SU-DHL-6 (cell line): ENCODE measurements around the gene NACC2.

Source experiments
- H2AFZ ChIP-seq: fragments of 200-600 bp; sonication (generic); 2 replicates; pipeline ENCODE4 v1.6.1; 2014; ENCODE audit warnings: low read depth, mild to moderate bottlenecking, moderate library complexity, mixed read lengths, antibody characterized with exemption, low read length; ENCODE audit not compliant: severe bottlenecking
- H3F3A ChIP-seq: fragments of 200-600 bp; shearing (Covaris generic); 2 replicates; pipeline ENCODE4 v1.6.0; 2016; ENCODE audit warnings: antibody characterized with exemption, mild to moderate bottlenecking; ENCODE audit not compliant: insufficient read depth
- H3K27ac ChIP-seq: fragments of 200-600 bp; sonication (generic); 2 replicates; pipeline ENCODE4 v1.5.1; 2016; ENCODE audit warnings: low read depth, mild to moderate bottlenecking, low read length, moderate library complexity, mixed read lengths
- H3K27me3 ChIP-seq: fragments of 200-600 bp; sonication (generic), shearing (Covaris generic); 2 replicates; pipeline ENCODE4 v1.6.0; 2014; ENCODE audit warnings: mild to moderate bottlenecking, low read length
- H3K36me3 ChIP-seq: fragments of 200-600 bp; sonication (generic); 2 replicates; pipeline ENCODE4 v1.6.1; 2014; ENCODE audit warnings: mild to moderate bottlenecking, low read length, mixed read lengths
- H3K4me2 ChIP-seq: fragments of 300-600, 200-600 bp; shearing (Covaris generic), sonication (generic); 2 replicates; pipeline ENCODE4 v1.6.0; 2014; ENCODE audit warnings: low read length, low read depth, mild to moderate bottlenecking; ENCODE audit not compliant: poor library complexity, severe bottlenecking
- H3K4me3 ChIP-seq: fragments of 200-600 bp; sonication (generic); 2 replicates; pipeline ENCODE4 v1.5.1; 2014; ENCODE audit warnings: antibody characterized with exemption, low read length, mild to moderate bottlenecking, mixed read lengths; ENCODE audit not compliant: insufficient read depth, poor library complexity, severe bottlenecking
- H3K79me2 ChIP-seq: fragments of 200-600 bp; sonication (generic); 2 replicates; pipeline ENCODE4 v1.6.1; 2014; ENCODE audit warnings: mild to moderate bottlenecking, low read length, moderate library complexity; ENCODE audit not compliant: insufficient read depth
- H3K9ac ChIP-seq: fragments of 200-600 bp; sonication (generic); 2 replicates; pipeline ENCODE4 v1.7.0; 2014; ENCODE audit warnings: mild to moderate bottlenecking, low read length
- H3K9me2 ChIP-seq: fragments of 200-600 bp; sonication (generic); replicated peaks from 2 replicates; pipeline ENCODE4 v1.6.1; 2014; ENCODE audit warnings: low read length; ENCODE audit not compliant: insufficient read depth
- H3K9me3 ChIP-seq: fragments of 200-600 bp; sonication (generic); 2 replicates; pipeline ENCODE4 v1.6.1; 2014; ENCODE audit warnings: low read length, mixed read lengths; ENCODE audit not compliant: insufficient read depth
- H4K20me1 ChIP-seq: fragments of 200-600 bp; sonication (generic); 2 replicates; pipeline ENCODE4 v1.6.1; 2014; ENCODE audit warnings: low read depth, mild to moderate bottlenecking, antibody characterized with exemption, low read length, moderate library complexity, mixed read lengths
- EZH2phosphoT487 ChIP-seq: fragments of 200-600 bp; sonication (generic), shearing (Covaris generic); conservative IDR thresholded peaks from 2 replicates; pipeline ENCODE4 v1.6.1; 2018; ENCODE audit warnings: mild to moderate bottlenecking, antibody characterized with exemption, low read length, moderate library complexity, mixed read lengths
- TF ChIP-seq, protein P1 (sequence below): fragments of 200-600 bp; sonication (generic); IDR thresholded peaks from one replicate; pipeline ENCODE4 v1.5.1; 2017; ENCODE audit warnings: antibody characterized with exemption, mild to moderate bottlenecking, low read length, moderate library complexity; ENCODE audit not compliant: insufficient read depth, poor library complexity, severe bottlenecking

Gene NACC2

GRCh38 chr9:136121801-136122200 is 26.7 kb upstream of the NACC2 start:
- no peak overlapping the region for H2AFZ ChIP-seq
- no peak overlapping the region for H3K9ac ChIP-seq
- no peak overlapping the region for H3K27ac ChIP-seq
- H3K9me3 ChIP-seq: no peaks in the 10 kb centered on the region
- no peak overlapping the region for H3K4me2 ChIP-seq
- H3K4me3 ChIP-seq: no peak overlapping the region
- H3F3A ChIP-seq: no peaks in the 10 kb centered on the region
- no peaks in the 10 kb centered on the region for H3K79me2 ChIP-seq
- no peaks in the 10 kb centered on the region for H4K20me1 ChIP-seq
- H3K9me2 ChIP-seq: no peaks in the 10 kb centered on the region
- H3K36me3 ChIP-seq: no peaks in the 10 kb centered on the region
- no peaks in the 10 kb centered on the region for H3K27me3 ChIP-seq
- no peak for TF ChIP-seq EZH2phosphoT487
- TF ChIP-seq, protein P1, sequence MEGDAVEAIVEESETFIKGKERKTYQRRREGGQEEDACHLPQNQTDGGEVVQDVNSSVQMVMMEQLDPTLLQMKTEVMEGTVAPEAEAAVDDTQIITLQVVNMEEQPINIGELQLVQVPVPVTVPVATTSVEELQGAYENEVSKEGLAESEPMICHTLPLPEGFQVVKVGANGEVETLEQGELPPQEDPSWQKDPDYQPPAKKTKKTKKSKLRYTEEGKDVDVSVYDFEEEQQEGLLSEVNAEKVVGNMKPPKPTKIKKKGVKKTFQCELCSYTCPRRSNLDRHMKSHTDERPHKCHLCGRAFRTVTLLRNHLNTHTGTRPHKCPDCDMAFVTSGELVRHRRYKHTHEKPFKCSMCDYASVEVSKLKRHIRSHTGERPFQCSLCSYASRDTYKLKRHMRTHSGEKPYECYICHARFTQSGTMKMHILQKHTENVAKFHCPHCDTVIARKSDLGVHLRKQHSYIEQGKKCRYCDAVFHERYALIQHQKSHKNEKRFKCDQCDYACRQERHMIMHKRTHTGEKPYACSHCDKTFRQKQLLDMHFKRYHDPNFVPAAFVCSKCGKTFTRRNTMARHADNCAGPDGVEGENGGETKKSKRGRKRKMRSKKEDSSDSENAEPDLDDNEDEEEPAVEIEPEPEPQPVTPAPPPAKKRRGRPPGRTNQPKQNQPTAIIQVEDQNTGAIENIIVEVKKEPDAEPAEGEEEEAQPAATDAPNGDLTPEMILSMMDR: no peak

DNA sequence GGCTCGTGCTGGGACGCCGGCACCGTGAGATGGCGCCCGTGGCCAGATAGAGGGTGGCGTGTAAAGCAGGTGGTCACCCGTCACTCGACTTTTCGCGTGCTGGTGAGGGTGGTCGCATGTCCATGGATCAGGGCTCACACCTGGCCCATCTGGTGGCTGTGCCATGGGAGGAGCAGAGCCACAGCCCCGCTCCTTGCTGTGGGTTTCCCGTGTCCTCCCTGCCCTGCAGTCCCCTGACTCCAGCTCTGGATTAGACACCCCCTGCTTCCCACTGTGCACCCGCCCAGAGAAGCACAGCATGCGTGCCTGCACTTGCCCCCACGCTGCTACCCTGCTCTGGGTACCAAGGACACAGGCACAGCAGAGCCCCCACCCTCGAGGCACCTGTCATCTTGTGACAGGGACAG is 25.4 kb upstream of the NACC2 start:
- no peak overlapping the region for H2AFZ ChIP-seq
- no peaks in the 10 kb centered on the region for H3K9me2 ChIP-seq
- no peaks in the 10 kb centered on the region for H3K9me3 ChIP-seq
- no peak overlapping the region for H3K27ac ChIP-seq
- H3K4me2 ChIP-seq: peak overlapping the region; percentile 55
- no peak overlapping the region for H3K9ac ChIP-seq
- no peaks in the 10 kb centered on the region for H3K36me3 ChIP-seq
- H3K79me2 ChIP-seq: no peaks in the 10 kb centered on the region
- TF ChIP-seq EZH2phosphoT487: no peak
- TF ChIP-seq, protein P1: no peak
- no peak overlapping the region for H3K4me3 ChIP-seq
- no peaks in the 10 kb centered on the region for H4K20me1 ChIP-seq
- no peaks in the 10 kb centered on the region for H3K27me3 ChIP-seq
- no peaks in the 10 kb centered on the region for H3F3A ChIP-seq

DNA sequence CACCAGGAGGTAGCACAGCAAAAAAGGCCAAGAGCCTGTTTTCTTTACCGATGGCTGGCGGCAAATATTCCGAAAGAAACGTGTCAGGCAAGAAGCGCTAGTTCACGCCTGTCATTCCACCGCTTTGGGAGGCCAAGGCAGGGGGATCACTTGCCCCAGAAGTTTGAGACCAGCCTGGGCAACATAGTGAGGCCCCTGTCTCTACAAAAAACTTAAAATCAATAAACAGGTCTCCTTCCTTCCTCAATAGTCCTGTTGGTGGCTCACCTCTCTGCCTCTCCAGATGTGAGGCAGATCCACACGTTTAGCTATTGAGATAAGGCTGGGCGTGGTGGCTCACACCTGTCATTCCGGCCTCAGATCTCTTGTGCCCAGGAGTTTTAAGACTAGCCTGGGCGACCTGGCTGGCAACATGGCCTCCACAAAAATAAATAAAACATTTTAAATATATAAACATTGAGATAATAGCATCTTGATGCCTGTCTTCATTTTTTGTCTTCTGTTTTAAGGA is 24.8 kb upstream of the NACC2 start:
- H3K9me3 ChIP-seq: no peaks in the 10 kb centered on the region
- TF ChIP-seq, protein P1: no peak
- no peak for TF ChIP-seq EZH2phosphoT487
- H3K27ac ChIP-seq: no peak overlapping the region
- H3K36me3 ChIP-seq: no peaks in the 10 kb centered on the region
- H3K27me3 ChIP-seq: no peaks in the 10 kb centered on the region
- H3F3A ChIP-seq: no peaks in the 10 kb centered on the region
- no peaks in the 10 kb centered on the region for H3K79me2 ChIP-seq
- no peaks in the 10 kb centered on the region for H4K20me1 ChIP-seq
- no peaks in the 10 kb centered on the region for H3K9me2 ChIP-seq
- peak overlapping the region; percentile 79 for H3K4me3 ChIP-seq
- peak overlapping the region; percentile 95 for H3K9ac ChIP-seq
- no peak overlapping the region for H2AFZ ChIP-seq
- peak overlapping the region; percentile 55 for H3K4me2 ChIP-seq
